MM.1S (cell line): ENCODE measurements around the gene RSBN1L.

Experiments
- DNase-seq: peaks from one replicate; pipeline ENCODE4 v3.0.0-alpha.2; 2015
- H2AFZ ChIP-seq: fragments of 300-600 bp; sonication (generic); 2 replicates; pipeline ENCODE4 v1.6.0; 2016; ENCODE audit warnings: antibody characterized with exemption, low read length
- H3F3A ChIP-seq: fragments of 300-600 bp; sonication (generic); 2 replicates; pipeline ENCODE4 v1.6.1; 2016; ENCODE audit warnings: mild to moderate bottlenecking, antibody characterized with exemption, low read length, moderate library complexity, mixed read lengths; ENCODE audit not compliant: insufficient read depth
- H3K27ac ChIP-seq: fragments of 300-600 bp; sonication (generic); 2 replicates; pipeline ENCODE4 v1.5.1; 2016; ENCODE audit warnings: mild to moderate bottlenecking, low read length
- H3K27me3 ChIP-seq: fragments of 300-600 bp; sonication (generic); replicated peaks from 2 replicates; pipeline ENCODE4 v1.6.0; 2016; ENCODE audit warnings: low read length; ENCODE audit not compliant: insufficient read depth
- H3K36me3 ChIP-seq: fragments of 300-600 bp; sonication (generic); replicated peaks from 2 replicates; pipeline ENCODE4 v1.6.1; 2016; ENCODE audit warnings: mild to moderate bottlenecking, low read length, mixed read lengths; ENCODE audit not compliant: insufficient read depth
- H3K4me1 ChIP-seq: fragments of 300-600 bp; sonication (generic); 2 replicates; pipeline ENCODE4 v1.6.1; 2016; ENCODE audit warnings: low read length, mixed read lengths
- H3K4me2 ChIP-seq: fragments of 300-600 bp; sonication (generic); 2 replicates; pipeline ENCODE4 v1.6.0; 2016; ENCODE audit warnings: low read depth, low read length
- H3K4me3 ChIP-seq: fragments of 300-600 bp; sonication (generic); 2 replicates; pipeline ENCODE4 v1.5.1; 2016; ENCODE audit warnings: low read length, mixed read lengths
- H3K79me2 ChIP-seq: fragments of 300-600 bp; sonication (generic); 2 replicates; pipeline ENCODE4 v1.6.1; 2016; ENCODE audit warnings: mixed run types, low read length, mixed read lengths
- H3K9ac ChIP-seq: fragments of 300-600 bp; sonication (generic); 2 replicates; pipeline ENCODE4 v1.6.1; 2016; ENCODE audit warnings: low read length, mixed read lengths
- H3K9me2 ChIP-seq: fragments of 300-600 bp; sonication (generic); replicated peaks from 2 replicates; pipeline ENCODE4 v1.6.1; 2016; ENCODE audit warnings: mild to moderate bottlenecking, low read length, mixed read lengths; ENCODE audit not compliant: insufficient read depth
- H3K9me3 ChIP-seq: fragments of 300-600 bp; sonication (generic); replicated peaks from 2 replicates; pipeline ENCODE4 v1.6.1; 2016; ENCODE audit warnings: mild to moderate bottlenecking, low read length, mixed read lengths; ENCODE audit not compliant: insufficient read depth
- H4K20me1 ChIP-seq: fragments of 300-600 bp; sonication (generic); 2 replicates; pipeline ENCODE4 v1.6.1; 2016; ENCODE audit warnings: mild to moderate bottlenecking, low read length, moderate library complexity, mixed read lengths; ENCODE audit not compliant: insufficient read depth
- EZH2 ChIP-seq: fragments of 300-600 bp; sonication (generic); optimal IDR thresholded peaks from 2 replicates; pipeline ENCODE3; 2017; ENCODE audit warnings: low read depth, mild to moderate bottlenecking, antibody characterized with exemption, low read length, mixed read lengths
- EZH2phosphoT487 ChIP-seq: fragments of 300-600 bp; sonication (generic); IDR thresholded peaks from 2 replicates; pipeline ENCODE4 v1.6.1; 2018; ENCODE audit warnings: antibody characterized with exemption, low read length
- TF ChIP-seq, protein P1 (sequence below): fragments of 300-600 bp; sonication (generic); IDR thresholded peaks from 2 replicates; pipeline ENCODE4 v1.5.1; 2016; ENCODE audit warnings: antibody characterized with exemption, low read length, mixed read lengths

RSBN1L gene

DNA sequence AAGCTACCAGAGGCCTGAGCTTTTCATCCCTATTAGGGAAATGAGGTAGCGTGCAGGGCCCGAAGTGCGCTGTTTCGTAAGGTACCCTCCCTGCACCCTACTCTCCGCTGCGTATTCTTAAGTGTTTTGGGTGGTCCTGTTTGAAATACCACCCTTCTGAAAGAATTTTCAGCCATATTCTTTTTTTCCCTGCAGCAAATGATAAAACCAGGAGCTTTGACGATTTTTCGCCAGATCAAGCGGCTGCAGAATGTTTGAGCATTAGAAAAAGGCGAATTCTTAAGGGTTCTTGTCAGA, 1.2 kb downstream of the RSBN1L start:
- DNase-seq = peak; percentile 36
- Histone ChIP-seq H3K27me3 (no peaks in the 10 kb centered on the region), H3K4me2 (peak overlapping the region; percentile 76), H3K4me3 (peak overlapping the region; percentile 100), H2AFZ (peak overlapping the region; percentile 58), H3F3A (peaks cover 6% of the 10 kb centered on the region; the same call in 1 of the 2 replicates), H3K79me2 (peaks cover 81% of the 10 kb centered on the region), H3K9me2 (no peaks in the 10 kb centered on the region), H3K27ac (peak overlapping the region; percentile 84; the same call in 1 of the 2 replicates), H3K9ac (peak overlapping the region; percentile 99), H3K4me1 (no peaks in the 10 kb centered on the region; the same call in 1 of the 2 replicates), H3K36me3 (no peaks in the 10 kb centered on the region; the same call in 1 of the 2 replicates), H3K9me3 (no peaks in the 10 kb centered on the region), H4K20me1 (peaks cover 10% of the 10 kb centered on the region; the same call in 1 of the 2 replicates)
- no peak for TF ChIP-seq EZH2
- TF ChIP-seq, protein P1, sequence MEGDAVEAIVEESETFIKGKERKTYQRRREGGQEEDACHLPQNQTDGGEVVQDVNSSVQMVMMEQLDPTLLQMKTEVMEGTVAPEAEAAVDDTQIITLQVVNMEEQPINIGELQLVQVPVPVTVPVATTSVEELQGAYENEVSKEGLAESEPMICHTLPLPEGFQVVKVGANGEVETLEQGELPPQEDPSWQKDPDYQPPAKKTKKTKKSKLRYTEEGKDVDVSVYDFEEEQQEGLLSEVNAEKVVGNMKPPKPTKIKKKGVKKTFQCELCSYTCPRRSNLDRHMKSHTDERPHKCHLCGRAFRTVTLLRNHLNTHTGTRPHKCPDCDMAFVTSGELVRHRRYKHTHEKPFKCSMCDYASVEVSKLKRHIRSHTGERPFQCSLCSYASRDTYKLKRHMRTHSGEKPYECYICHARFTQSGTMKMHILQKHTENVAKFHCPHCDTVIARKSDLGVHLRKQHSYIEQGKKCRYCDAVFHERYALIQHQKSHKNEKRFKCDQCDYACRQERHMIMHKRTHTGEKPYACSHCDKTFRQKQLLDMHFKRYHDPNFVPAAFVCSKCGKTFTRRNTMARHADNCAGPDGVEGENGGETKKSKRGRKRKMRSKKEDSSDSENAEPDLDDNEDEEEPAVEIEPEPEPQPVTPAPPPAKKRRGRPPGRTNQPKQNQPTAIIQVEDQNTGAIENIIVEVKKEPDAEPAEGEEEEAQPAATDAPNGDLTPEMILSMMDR = no peak
- TF ChIP-seq EZH2phosphoT487 = no peak

DNA sequence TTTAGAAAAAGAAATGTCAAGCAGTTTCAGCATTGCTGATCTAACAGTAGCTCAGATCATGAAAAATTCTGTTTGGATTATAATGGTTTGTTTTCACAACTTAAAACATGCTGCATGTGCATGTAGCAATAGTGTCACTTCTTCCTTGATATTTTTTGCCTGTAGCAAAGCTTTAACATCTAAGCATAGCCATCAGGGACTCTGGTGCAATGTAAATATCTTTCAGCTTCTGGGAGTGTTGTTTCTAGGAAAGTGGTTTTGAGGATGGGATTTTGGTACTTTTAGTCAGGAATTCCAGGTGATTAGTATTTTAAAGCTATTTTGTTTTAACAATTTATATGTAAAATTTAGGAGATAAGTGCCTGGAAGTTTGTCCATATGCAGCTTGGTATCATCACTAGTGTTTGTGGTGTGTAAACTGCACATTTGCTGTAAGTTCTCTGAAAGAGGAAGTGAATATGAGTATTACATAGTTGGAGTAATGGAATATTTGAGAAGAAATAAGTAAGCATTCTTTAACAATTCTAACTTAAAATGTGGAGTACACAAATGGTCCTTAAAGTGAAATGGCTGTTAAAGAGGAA, 1.9 kb downstream of the RSBN1L start:
- TF ChIP-seq EZH2phosphoT487 (no peak), EZH2 (no peak)
- TF ChIP-seq, protein P1 = no peak
- H3K79me2 ChIP-seq = peaks cover 88% of the 10 kb centered on the region
- no peak overlapping the region for H2AFZ ChIP-seq
- H3K4me3 ChIP-seq = peak overlapping the region; percentile 100
- H3K9ac ChIP-seq = peak overlapping the region; percentile 99; the same call in 1 of the 2 replicates
- peaks cover 6% of the 10 kb centered on the region; the same call in 1 of the 2 replicates for H3F3A ChIP-seq
- H3K27me3 ChIP-seq = no peaks in the 10 kb centered on the region
- no peaks in the 10 kb centered on the region; the same call in 1 of the 2 replicates for H3K36me3 ChIP-seq
- DNase-seq = no peak
- H3K27ac ChIP-seq = peak overlapping the region; percentile 84; the same call in 1 of the 2 replicates
- peaks cover 15% of the 10 kb centered on the region for H4K20me1 ChIP-seq
- H3K4me2 ChIP-seq = peak overlapping the region; percentile 76
- no peaks in the 10 kb centered on the region; the same call in 1 of the 2 replicates for H3K4me1 ChIP-seq
- H3K9me2 ChIP-seq = no peaks in the 10 kb centered on the region
- no peaks in the 10 kb centered on the region for H3K9me3 ChIP-seq

DNA sequence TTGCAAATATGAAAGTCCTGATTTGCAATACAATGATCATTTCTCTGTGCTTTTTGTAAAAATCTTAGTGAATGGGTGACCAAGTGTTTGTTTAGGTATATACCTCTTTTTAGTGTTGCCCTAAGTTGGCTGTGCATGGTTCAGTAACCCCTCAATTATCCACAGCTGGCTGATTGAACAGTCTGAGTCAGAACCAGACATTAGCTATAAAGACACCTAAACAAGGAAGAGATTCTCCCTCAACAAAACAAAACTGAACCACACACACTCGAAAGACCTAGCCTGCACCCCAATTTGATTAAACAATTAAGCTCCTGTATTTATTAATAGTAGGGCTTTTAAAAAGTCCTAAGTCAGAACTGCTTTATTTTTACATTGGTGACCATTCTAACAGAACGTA, 2.8 kb downstream of the RSBN1L start:
- no peaks in the 10 kb centered on the region for H3K9me2 ChIP-seq
- H3F3A ChIP-seq = peaks cover 6% of the 10 kb centered on the region; the same call in 1 of the 2 replicates
- H3K27ac ChIP-seq = no peak overlapping the region
- no peaks in the 10 kb centered on the region for H3K9me3 ChIP-seq
- no peaks in the 10 kb centered on the region for H3K27me3 ChIP-seq
- no peak overlapping the region for H2AFZ ChIP-seq
- no peak for TF ChIP-seq EZH2phosphoT487
- no peak for TF ChIP-seq EZH2
- TF ChIP-seq, protein P1 = no peak
- no peak for DNase-seq
- H3K4me3 ChIP-seq = no peak overlapping the region
- peak overlapping the region; percentile 76; the same call in 1 of the 2 replicates for H3K4me2 ChIP-seq
- peaks cover 92% of the 10 kb centered on the region for H3K79me2 ChIP-seq
- H3K4me1 ChIP-seq = no peaks in the 10 kb centered on the region; the same call in 1 of the 2 replicates
- no peaks in the 10 kb centered on the region; the same call in 1 of the 2 replicates for H3K36me3 ChIP-seq
- peaks cover 15% of the 10 kb centered on the region for H4K20me1 ChIP-seq
- H3K9ac ChIP-seq = no peak overlapping the region
